GM10266 (cell line): ENCODE data around the gene GUCA2B.

Source experiments
- DNase-seq: peaks from one replicate; pipeline ENCODE4 v3.0.0; 2012; ENCODE audit errors: extremely low spot score
- TF ChIP-seq, protein P1 (sequence below): IDR thresholded peaks from 2 replicates; pipeline ENCODE4 v1.5.1; 2012; ENCODE audit warnings: mild to moderate bottlenecking, low read depth; ENCODE audit not compliant: control insufficient read depth, insufficient read depth; ENCODE audit errors: missing control alignments

GUCA2B gene

DNA sequence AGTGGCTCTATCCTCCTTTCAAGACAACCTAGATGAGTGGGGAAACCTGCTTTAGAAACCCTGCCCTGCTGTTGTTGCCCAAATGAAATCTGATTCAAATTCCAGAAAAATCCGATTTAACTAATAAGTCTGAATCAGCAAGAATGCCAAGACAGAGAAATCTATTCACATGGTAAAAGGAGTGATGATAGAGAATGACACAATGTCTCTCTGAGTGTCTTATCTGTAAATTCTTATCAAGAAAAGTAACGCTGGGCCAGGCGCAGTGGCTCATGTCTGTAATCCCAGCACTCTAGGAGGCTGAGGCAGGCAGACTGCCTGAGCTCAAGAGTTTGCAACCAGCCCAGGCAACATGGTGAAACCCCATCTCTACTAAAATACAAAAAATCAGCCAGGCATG lies 25.0 kb downstream of the GUCA2B start:
- no peak for DNase-seq
- TF ChIP-seq, protein P1, sequence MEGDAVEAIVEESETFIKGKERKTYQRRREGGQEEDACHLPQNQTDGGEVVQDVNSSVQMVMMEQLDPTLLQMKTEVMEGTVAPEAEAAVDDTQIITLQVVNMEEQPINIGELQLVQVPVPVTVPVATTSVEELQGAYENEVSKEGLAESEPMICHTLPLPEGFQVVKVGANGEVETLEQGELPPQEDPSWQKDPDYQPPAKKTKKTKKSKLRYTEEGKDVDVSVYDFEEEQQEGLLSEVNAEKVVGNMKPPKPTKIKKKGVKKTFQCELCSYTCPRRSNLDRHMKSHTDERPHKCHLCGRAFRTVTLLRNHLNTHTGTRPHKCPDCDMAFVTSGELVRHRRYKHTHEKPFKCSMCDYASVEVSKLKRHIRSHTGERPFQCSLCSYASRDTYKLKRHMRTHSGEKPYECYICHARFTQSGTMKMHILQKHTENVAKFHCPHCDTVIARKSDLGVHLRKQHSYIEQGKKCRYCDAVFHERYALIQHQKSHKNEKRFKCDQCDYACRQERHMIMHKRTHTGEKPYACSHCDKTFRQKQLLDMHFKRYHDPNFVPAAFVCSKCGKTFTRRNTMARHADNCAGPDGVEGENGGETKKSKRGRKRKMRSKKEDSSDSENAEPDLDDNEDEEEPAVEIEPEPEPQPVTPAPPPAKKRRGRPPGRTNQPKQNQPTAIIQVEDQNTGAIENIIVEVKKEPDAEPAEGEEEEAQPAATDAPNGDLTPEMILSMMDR, result no peak

DNA sequence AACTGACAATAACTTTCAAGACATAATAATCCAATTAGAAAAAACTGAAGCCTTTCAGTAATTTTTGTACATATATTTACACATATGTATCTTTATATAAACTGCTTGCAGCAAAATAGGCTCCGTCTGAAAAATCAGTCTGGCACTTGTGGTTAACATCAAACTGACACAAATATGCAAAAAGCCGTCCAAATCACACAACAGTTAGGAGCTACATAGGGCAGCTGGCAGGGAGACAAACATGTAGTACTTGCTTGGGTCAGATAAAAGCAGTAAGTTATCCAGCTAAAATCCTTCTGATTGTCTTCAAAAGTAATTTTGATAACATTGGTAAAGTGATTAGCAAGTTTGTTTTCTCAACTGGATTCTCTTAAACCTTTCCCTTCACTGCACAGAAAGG lies 26.1 kb downstream of the GUCA2B start:
- DNase-seq, result no peak
- TF ChIP-seq, protein P1, result no peak

DNA sequence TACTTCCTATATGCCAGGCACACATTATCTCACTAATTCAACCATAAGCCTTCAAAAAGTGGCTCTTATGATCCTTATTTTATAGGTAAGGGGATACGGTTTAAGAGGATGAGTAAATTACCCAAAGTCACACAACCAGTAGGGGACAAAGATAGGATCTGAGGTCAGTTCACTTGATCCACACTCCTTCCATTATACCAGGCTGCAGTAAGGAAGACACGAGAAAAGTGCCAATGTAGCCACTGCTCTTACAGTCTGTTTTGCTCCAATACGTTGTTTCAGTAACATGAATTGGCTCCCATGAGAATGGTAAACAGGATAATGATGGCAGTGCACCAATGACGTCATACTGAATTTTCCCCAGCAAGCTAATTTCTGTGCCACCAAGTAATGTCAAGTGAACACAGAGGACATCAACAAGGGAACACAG lies 26.7 kb downstream of the GUCA2B start:
- TF ChIP-seq, protein P1, result no peak
- no peak for DNase-seq

DNA sequence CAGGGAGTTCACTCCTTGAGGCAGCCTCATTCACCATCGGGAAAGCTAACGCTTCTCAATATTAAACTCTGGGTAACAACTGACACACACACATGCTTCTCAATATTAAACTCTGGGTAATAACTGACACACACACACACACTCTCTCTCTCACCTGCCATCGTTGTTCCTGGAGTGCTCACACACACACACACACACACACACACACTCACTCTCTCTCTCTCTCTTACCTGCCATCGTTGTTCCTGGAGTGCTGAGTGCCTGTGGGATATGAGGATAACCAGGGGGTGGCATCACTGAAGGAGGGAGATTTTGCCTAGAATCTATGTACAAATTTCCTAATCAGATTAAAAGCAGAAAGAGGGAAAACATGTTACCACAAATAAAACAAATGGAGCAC lies 28.5 kb downstream of the GUCA2B start:
- DNase-seq, result no peak
- TF ChIP-seq, protein P1, result no peak

DNA sequence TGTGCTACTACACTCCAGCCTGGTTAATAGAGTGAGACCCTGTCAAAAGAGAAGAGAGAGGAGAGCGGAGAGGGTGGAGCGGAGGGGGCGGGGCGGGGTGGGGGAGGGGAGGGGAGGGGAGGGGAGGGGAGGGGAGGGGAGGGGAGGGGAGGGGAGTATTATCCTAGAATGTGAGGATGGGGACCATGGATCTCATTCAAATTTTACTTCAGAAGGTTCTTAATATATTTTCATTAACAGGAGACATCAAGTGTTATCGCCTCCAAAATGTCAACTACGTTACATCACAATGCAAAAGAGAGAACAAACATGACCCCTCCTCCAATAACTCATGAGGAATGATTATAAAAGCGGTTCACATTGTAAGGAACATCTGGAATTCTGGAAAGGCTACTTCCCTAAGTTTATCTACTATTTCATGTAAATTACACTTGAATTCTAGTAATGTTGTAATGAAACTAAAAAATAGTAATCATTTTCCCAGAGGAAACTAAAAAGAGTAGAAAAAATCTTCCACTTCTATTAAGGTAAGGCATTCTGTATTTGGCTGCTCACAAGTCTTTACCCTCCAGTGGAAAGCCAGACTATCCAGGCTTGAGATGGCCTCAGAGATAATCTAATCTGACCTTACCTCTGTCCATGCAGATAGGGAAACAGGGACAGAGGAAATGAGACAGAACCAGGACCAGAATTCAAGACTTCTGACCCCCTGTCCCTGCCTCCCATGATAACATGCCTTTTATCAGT lies 30.2 kb downstream of the GUCA2B start:
- DNase-seq, result no peak
- TF ChIP-seq, protein P1, result no peak

DNA sequence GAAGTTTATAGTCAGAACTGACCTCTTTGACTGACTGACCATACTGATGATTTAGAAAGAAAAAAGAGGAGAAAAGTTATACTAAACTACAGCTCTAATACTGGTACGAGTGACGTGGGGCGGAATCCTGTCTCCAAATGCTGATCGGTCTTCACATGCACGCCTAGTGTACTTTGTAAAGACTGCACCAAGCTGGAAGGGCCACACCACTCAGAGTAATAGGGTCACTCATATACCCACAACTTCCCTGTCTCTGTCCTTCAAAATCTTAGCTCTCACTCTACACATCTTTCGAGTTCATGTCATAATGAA lies 30.7 kb downstream of the GUCA2B start:
- DNase-seq, result no peak
- TF ChIP-seq, protein P1, result no peak

DNA sequence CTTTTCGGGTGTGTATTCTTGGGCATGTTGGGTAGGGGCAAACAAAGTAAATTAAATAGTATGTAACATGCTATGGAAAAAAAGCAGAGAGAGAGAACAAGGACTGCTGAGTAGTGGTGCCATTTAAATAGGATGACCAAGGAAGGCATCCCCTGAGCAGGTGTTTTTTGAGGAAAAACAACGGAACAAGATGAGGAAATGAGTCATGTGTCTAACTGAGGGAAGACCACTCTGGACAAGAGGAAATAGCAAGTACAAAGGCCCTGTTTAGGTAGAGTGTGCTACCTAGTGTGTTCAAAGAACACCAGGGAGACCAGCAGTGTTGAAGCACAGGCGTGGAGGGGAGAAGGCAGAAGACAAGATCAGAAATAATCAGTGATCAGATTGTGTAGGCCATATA lies 31.4 kb downstream of the GUCA2B start:
- no peak for DNase-seq
- TF ChIP-seq, protein P1, result no peak
